ENCODE measurements around the gene BCL2L2.

The BCL2L2 gene

GRCh38 chr14:23357261-23357660 is 50.6 kb downstream of the BCL2L2 start:
- no peak for DNase-seq

- DNase-seq: no peak
Measured at GRCh38 chr14:23358042-23358441, 51.4 kb downstream of the BCL2L2 start.

- no peak for DNase-seq
Measured at GRCh38 chr14:23358553-23359166, 52.0 kb downstream of the BCL2L2 start.

GRCh38 chr14:23359167-23359626 is 52.6 kb downstream of the BCL2L2 start:
- DNase-seq: no peak

GRCh38 chr14:23359722-23360447 is 53.3 kb downstream of the BCL2L2 start:
- no peak for DNase-seq

GRCh38 chr14:23360496-23360895 is 53.9 kb downstream of the BCL2L2 start:
- DNase-seq: peak in 1 of 2 donors; percentile 5

- no peak for DNase-seq
Measured at GRCh38 chr14:23361320-23361719, 54.7 kb downstream of the BCL2L2 start.
